Endothelial cell (in vitro differentiated cells): ENCODE results near the gene WDR17. TPM values are rescaled to one million over a fixed set of nuclear protein-coding genes. Genes with fewer than 3 reads are reported as not detected.

Experiments used
- DNase-seq: peaks from one replicate; pipeline ENCODE4 v3.0.0; 2021; ENCODE audit warnings: low spot score
- H3K27ac Mint-ChIP-seq: one replicate; pipeline ENCODE4 v1.8.0; 2021; ENCODE audit warnings: mixed read lengths, inconsistent platforms; ENCODE audit not compliant: unreplicated experiment
- H3K27me3 Mint-ChIP-seq: one replicate; pipeline ENCODE4 v1.8.0; 2021; ENCODE audit warnings: mild to moderate bottlenecking, moderate library complexity, mixed read lengths, inconsistent platforms; ENCODE audit not compliant: unreplicated experiment
- H3K36me3 Mint-ChIP-seq: one replicate; pipeline ENCODE4 v1.8.0; 2021; ENCODE audit warnings: mild to moderate bottlenecking, low read depth, mixed read lengths, inconsistent platforms; ENCODE audit not compliant: unreplicated experiment
- H3K4me1 Mint-ChIP-seq: one replicate; pipeline ENCODE4 v1.8.0; 2021; ENCODE audit warnings: mild to moderate bottlenecking, mixed read lengths, inconsistent platforms; ENCODE audit not compliant: unreplicated experiment
- H3K4me3 Mint-ChIP-seq: one replicate; pipeline ENCODE4 v1.8.0; 2021; ENCODE audit warnings: mild to moderate bottlenecking, mixed read lengths, inconsistent platforms; ENCODE audit not compliant: unreplicated experiment
- H3K9me3 Mint-ChIP-seq: one replicate; pipeline ENCODE4 v1.8.0; 2021; ENCODE audit warnings: mixed read lengths, inconsistent platforms; ENCODE audit not compliant: unreplicated experiment
- total RNA-seq: library from RNA; stranded (reverse); fragmentation: NEBNext Ultra II Directional; extraction: Animal tissue kit (Norgen Biotek cat#: 25700); gene quantifications from one replicate; pipeline ENCODE4 v1.2.1, GENCODE V29; 2021; ENCODE audit not compliant: unreplicated experiment
- TF ChIP-seq, protein P1 (sequence below): fragments of 200-600 bp; sonication (generic); IDR thresholded peaks from one replicate; pipeline ENCODE4 v1.5.0; 2021; ENCODE audit warnings: antibody characterized with exemption; ENCODE audit not compliant: unreplicated experiment

The WDR17 gene
- total RNA-seq, 1 donor from 2014 or later = 0.64 TPM

GRCh38 chr4:176217510-176217909, 151.9 kb downstream of the WDR17 start:
- TF ChIP-seq, protein P1, sequence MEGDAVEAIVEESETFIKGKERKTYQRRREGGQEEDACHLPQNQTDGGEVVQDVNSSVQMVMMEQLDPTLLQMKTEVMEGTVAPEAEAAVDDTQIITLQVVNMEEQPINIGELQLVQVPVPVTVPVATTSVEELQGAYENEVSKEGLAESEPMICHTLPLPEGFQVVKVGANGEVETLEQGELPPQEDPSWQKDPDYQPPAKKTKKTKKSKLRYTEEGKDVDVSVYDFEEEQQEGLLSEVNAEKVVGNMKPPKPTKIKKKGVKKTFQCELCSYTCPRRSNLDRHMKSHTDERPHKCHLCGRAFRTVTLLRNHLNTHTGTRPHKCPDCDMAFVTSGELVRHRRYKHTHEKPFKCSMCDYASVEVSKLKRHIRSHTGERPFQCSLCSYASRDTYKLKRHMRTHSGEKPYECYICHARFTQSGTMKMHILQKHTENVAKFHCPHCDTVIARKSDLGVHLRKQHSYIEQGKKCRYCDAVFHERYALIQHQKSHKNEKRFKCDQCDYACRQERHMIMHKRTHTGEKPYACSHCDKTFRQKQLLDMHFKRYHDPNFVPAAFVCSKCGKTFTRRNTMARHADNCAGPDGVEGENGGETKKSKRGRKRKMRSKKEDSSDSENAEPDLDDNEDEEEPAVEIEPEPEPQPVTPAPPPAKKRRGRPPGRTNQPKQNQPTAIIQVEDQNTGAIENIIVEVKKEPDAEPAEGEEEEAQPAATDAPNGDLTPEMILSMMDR = no peak
- no peak overlapping the region for H3K4me3 Mint-ChIP-seq
- no peaks in the 10 kb centered on the region for H3K36me3 Mint-ChIP-seq
- no peak for DNase-seq
- no peaks in the 10 kb centered on the region for H3K9me3 Mint-ChIP-seq
- no peaks in the 10 kb centered on the region for H3K4me1 Mint-ChIP-seq
- H3K27ac Mint-ChIP-seq = no peak overlapping the region
- H3K27me3 Mint-ChIP-seq = no peaks in the 10 kb centered on the region

DNA sequence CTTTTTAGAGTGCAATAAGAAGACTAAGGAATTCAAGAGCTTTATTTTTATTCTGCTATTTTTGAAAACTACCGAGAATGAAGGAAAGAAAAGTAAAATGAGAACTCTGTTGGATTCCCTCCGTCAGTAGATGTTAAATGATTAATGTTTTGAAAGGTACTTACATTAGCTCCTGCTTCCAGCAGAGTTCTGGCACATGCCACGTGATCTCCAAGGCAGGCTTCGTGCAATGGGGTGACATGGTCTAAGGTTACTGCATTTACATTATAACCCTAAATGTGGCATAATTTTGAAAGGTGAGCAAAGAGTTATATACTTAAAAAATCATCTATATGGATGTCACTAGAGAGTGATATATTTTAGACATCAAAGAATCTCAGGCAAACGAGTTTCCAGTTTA, 156.5 kb downstream of the WDR17 start:
- no peak for DNase-seq
- Mint-ChIP-seq H3K36me3 (no peaks in the 10 kb centered on the region), H3K9me3 (no peaks in the 10 kb centered on the region), H3K4me1 (no peaks in the 10 kb centered on the region), H3K27me3 (no peaks in the 10 kb centered on the region), H3K4me3 (no peak overlapping the region), H3K27ac (no peak overlapping the region)
- TF ChIP-seq, protein P1 = no peak

- Mint-ChIP-seq H3K9me3 (no peaks in the 10 kb centered on the region), H3K4me3 (no peak overlapping the region), H3K27ac (no peak overlapping the region), H3K4me1 (no peaks in the 10 kb centered on the region), H3K36me3 (no peaks in the 10 kb centered on the region), H3K27me3 (no peaks in the 10 kb centered on the region)
- TF ChIP-seq, protein P1 = no peak
- DNase-seq = no peak
Observed at GRCh38 chr4:176223561-176223960, 157.9 kb downstream of the WDR17 start.

DNA sequence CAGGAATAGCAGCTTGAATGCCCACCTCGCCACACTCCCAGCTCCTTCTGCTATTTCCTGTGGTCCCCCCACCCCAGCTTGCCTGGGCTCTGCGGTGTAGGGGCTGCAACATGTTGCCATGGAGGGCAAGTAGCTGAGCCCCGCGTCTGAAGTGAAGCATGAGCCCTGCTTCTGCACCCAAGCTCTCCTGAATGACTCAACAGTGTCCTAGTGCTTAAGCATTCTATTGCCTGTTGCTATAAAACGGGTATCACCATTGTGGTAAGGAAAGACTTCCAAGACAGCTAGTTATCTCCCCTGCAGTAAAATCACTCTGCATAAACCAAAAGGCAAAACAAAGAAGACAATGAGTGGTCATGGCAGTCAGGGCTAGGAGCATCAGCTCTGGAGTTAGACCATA, 161.1 kb downstream of the WDR17 start:
- no peaks in the 10 kb centered on the region for H3K9me3 Mint-ChIP-seq
- H3K27ac Mint-ChIP-seq = no peak overlapping the region
- DNase-seq = no peak
- no peaks in the 10 kb centered on the region for H3K27me3 Mint-ChIP-seq
- H3K36me3 Mint-ChIP-seq = no peaks in the 10 kb centered on the region
- no peaks in the 10 kb centered on the region for H3K4me1 Mint-ChIP-seq
- TF ChIP-seq, protein P1 = no peak
- H3K4me3 Mint-ChIP-seq = no peak overlapping the region

DNA sequence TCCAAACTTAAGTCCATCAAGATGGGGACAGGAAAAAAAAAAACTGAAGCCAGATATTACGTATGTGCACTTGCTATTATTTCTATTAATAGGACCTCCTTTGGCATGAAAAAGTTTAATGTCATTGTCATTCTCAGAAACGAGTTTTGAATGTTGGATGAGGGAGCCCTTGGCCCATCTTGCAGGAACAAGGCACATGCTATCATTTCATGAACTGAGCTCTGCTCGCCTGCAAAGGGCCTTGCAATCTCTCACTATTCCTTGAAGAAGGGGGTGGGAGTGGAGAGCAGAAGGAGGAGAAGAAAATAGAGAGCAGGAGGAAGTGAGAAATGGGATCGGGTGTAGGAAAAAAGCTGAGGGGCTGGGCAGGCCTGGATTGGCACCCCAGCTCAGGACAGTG, 164.0 kb downstream of the WDR17 start:
- Mint-ChIP-seq H3K27ac (no peak overlapping the region), H3K4me3 (no peak overlapping the region), H3K27me3 (no peaks in the 10 kb centered on the region), H3K36me3 (no peaks in the 10 kb centered on the region), H3K4me1 (no peaks in the 10 kb centered on the region), H3K9me3 (no peaks in the 10 kb centered on the region)
- DNase-seq = no peak
- TF ChIP-seq, protein P1 = no peak

Other genes starting within 250 kb of the WDR17 start
- gene SPATA4, start 129.7 kb downstream of the WDR17 start, total RNA-seq = not detected
- not detected for gene ASB5, start 203.4 kb downstream of the WDR17 start, total RNA-seq